NCI-H2171 treated with DMSO at 0.1 percent for 48 hours (cell line): ENCODE data around the gene CABP2.

Experiments used
- DNase-seq: peaks from one replicate; lab custom pipeline; 2025; lab: John Stamatoyannopoulos, UW

The CABP2 gene

DNA sequence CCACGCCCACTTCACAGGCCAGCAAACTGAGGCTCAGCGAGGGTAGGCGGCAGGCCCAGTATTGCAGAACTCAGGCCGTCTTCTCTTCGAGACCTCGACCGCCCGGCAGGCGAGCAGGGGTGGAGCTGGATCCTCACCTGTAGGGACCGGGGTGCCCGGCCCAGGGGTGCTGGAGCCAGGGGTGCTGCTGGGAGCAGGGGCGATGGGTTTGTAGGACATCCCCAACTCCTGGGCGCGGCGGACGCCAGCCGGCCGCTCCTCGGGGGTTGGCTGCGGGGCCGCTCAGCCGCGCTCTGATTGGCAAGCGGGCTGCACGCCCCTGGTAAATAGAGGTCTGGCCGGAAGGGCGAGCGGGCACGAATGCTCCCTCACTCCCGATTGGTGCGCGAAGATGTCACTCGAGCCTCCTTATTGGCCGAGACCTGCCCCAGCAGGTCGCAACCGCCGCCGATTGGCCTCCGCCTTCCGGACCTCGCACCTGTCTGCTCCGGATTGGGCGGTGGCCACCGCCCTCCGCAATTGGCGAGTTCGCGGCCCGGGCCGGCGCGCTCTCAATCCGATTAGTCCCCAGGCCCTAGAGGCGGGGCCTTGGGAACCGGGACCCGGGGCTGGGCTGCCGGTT, 15.3 kb downstream of the CABP2 start, which contains the start of gene CDK2AP2:
CDK2AP2 (minus strand) TSS at position 299 of the 622 bp plus-strand sequence; CDS start at position 219, 80 bp downstream.
- DNase-seq, result peak; percentile 97

DNA sequence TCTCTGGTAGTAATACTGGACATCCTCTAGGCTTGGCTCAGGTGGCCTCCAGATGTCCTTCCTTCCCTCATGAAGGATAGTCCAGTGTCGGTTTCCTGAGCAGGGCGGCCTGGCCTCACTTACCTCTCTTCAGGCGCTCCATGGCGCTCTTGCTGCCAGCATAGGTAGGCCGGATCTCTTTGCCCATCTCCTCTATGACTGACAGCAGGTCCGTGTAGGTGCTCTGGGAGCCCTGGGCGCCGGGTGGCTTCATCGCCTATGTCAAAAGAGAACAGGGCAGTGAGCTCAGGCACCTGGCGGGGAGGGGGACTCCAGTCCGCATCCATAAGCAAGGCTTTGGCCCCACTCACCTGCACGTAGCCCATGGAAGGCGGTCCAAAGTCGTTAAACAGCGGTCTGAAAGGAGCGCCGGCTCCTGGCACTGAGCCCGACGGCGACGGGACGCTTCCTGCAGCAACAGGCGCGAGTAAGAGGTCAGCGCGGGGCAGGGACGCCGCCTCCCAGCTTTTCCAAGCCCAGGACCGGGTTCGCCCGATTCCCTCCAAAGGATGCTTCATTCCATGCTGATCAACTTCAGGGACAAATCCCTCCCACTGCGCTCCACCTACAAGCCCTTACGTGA, 15.9 kb downstream of the CABP2 start:
- no peak for DNase-seq

DNA sequence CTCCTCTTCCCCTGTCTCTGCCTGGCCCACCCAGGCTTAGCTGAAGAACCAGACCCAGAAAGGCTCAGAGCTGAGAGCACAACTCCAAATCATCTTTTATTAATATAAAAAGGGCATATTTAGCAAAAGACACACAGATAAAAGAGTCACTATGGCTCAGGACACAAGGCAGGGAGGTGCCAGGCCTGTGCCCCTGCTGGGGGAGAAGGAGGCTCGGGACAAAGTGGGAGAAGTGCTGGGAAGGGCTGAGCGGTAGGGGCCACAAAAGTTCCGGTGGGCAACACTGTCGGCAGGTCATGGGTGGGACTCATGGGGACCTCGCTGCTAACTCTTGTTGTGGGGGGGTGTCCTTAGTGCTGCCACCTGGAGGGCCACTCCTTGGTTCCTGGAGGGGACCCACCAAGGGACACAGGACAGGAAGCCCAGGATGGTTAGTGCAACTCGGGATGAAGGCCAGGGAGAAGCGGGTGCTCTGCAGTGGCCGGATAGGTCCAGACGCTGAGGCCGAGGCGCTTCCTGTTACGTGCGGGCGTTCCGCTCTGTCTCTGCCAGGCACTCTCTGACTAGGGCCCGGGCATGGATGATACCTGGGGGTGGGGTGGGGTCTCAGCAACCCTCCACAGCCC, 16.7 kb downstream of the CABP2 start:
- DNase-seq, result no peak

DNA sequence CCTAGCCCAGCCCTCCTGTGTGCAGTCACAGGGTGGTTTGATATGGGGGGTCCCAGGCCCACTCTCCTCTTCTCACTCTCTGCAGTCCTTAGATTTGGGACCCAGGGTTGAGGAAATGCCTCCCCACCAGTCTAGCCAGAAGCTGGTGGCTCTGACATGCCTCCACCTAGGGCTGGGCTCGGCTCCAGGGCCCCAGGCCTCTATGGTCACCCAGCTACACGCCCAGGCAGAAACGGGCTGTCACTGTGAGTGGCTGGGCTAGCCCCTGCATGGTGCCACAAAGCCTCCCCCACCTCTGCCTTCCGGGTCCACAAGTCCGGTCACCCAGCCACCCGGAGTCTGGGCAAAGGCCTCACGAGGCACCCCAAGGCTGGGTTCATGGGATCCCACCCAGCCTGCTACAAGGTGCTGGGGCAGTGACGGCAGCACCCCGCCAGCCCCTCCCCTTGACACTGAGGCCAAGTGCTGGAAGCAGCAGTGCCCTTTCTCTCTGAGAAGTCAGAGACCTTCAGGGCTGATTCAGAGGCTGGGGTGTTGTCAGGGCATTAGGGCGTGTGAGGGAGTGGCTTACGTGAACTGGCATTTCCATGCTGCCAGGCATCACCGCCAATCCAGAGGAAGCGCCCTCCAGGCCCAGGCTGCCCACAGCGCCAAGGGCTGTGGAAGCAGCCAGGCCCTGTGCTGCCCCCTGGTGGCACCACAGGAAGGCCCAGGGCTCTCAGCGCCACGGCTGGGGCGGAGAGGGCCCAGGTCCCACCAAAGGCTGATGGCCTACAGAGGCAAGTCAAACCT, 17.4 kb downstream of the CABP2 start:
- peak; percentile 57 for DNase-seq

DNA sequence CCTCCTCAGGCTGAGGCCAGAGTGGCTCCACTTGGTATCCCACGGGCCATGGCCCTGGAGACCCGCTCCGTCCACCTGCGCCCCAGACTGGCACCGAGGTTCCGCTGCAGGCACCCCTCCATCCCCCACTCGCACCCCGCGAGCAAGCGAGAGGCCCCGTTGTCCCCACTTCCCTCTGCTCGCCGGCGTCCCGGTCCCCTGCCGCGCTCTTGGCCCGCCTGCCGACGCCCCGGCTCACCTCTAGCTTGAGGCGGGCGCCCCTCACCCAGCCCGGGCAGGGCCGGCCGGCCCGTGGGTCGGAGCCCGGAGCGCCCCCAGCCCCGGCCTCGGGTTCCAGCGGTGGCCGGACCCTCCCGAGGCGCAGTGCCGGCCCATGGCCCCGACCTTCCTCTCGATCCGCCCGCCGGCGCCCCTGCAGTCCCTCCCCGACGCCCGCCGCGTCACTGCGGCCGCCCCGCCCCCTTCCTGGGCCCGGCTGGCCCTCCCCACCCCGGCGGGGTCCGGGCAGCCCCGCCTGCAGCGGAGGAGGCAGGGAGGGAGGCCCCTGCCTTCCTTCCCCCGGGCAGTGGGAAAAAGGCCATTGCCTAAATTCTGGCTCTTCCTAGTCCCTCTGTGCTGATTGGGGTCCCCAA, 18.2 kb downstream of the CABP2 start, which contains the start of gene PITPNM1:
PITPNM1 (minus strand) TSS at position 414 of the 632 bp plus-strand sequence. CDS start 1,183 bp downstream, outside the sequence.
- DNase-seq, result no peak

DNA sequence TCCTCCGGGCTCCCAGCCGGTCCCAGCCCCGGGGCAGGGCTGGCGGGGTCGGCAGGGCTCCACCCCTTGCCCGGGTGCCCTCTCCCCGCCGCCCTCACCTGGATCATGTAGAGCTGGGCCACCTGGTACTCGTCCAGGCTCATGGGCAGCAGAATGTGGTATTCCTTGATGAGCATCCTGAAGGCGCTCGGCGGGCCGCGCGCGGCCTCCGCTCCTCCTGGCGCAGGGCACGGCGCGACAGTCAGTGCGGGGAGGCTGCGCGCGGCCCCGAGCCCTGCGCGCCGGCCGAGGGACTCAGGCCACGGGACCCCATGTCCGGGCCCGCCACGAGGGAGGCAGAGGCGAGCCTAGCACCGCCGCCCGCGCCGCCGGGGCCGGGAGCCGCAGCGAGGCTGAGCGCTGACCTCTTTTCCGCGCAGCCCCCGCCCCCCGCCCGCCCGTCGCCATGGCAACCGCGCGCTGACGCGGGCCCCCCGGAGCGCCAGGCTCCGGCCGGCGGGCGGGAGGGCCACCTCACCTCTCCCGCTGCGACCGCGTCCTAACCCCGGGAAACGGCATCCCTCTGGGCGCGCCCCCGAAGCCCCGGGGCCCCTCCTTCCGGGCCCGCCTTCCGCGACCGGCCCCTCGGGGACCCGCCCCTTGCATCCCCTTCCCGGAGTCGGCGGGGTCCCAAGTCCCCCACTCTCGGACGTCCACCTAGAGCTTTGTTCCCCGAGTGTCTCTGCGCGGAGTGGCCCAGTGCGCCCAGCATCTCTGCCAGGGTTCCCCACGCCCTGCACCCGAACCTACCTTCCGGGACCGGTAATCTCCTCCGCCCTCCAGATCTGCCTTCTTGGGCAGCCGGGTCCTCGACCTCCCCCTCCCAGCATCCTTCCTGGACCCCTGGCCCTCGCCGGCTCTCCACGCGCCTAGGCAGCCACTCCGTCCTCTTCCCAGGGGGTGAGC, 19.0 kb downstream of the CABP2 start:
- DNase-seq, result no peak

DNA sequence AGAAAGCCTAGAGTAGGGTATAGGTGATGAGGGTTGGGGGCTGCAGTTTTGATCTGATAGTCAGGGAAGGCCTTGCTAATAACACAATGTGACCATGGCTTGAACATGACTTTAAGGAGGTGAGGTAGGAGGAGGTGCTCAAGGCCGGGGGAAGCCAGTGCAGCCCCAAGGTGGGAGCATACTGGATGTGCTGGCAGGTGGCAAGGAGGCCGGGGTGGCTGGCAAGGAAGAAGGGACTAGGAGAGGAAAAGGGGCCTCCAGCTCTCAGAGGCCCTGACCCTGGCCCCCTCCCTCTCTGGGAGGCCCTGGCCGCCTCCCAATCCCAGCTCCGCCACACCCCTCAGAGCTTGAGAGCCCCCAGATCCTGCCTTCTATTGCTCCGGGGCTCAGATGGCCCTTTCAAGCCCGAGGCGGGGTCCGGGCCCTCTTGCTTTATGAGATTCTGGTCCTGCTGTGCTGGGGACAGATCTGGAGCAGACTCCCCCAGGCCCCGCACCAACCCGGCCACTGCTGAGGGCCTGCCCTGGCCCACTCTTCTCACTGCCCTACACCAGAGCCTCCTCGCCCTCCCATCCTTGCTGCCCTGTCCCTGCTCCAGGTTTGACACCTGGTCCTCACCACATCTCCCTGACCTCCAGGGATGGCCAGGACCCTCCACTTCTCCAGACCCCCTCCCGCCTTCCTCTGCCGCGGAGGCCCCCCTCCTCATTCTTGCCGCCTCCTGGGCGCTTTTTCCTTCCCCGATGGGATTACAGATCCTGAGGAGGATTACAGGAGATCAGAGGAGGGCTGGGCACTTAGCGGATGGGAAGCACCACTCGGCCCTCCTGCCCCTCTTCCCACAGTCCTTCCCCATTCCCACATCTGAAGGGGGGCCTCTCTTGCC, 19.9 kb downstream of the CABP2 start:
- no peak for DNase-seq

DNA sequence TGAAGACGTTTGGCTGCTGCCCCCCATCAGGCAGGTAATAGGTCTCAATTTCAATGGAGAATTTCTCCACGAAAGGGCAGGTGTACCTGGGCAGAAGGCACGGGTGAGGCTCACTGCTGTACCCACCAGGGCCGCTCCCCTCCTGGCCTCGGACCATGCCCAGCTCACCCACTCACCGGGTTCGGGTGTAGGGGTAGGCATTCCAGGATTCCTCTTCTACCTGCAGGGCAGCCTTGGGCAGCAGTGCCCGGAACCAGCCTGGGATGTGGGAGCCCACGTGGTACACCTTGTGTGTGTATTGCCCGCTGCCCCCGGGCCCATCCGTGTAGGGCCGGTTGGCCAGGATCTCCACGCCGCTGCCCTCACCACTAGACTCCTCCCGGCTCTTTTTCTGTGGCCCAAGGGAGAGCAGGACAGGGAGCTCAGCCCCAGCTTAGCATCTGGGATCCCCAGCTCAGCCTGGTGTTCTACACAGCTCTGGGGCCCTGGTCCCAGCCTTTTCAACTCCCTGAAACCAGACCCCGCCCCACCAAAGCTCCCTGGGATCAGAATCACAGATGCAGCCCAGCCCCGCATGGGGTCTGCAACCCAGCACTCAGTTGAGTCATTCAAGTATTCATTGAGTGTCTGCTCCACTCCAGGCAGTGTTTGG, 20.8 kb downstream of the CABP2 start:
- no peak for DNase-seq

DNA sequence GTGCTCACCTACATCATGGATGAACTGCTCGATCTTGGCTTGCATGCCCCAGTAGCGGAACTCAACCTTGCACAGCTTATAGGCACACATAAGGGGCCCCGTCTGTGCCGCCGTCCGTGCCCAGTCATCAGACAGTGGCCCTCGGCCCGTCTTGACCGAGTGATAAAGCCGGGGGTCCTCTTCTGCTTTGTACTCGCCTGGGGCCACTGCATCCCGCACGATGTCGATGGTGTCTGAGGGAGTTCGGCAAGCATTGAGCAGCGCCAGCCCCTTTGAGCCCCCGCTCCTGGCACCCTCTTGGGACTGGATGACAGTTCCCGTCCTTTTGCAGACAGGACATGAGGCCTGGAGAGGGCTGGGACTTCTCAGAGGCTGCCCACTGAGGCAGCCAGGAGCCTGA, 21.4 kb downstream of the CABP2 start:
- DNase-seq, result no peak

DNA sequence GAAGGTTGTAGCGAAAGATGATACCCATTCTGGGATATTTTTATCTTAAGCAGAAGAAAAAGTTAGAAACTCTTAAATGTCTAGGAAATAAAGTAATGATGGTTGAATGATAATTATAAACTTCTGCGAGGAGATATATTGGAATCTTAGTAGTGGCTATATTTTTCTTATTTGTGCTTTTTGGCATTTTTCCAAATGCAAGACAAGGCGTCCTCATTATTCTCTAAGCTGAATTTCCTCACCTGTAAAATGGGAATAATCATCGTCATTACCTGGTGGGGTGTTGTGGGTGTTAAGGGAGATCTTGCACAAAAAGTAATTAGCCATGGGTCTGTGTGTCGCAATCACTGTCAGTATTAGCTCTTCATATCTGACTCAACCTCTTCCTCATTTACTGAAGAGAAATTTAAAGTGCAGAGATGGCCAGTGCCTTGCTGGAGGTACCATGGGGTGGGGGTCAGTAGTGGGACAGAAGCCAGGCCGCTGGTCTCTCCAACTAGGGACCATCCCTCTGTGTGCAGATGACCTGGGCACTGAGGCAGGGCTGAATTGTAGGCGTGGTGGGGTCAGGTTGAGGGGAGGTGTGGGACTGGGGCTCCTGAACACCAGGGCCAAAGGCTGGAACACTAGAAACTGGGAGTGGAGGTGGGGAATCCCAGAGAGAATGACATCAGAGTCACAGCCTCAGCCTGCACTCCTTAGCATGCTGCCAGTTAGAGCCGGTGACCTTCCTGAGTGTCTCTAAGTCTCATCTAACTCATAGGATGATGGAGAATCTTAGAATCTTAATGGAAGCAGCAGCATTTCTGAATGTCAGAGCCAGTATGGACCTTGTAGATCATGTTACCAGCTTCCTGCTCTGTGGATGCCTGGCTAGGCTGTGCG, 22.2 kb downstream of the CABP2 start:
- no peak for DNase-seq

DNA sequence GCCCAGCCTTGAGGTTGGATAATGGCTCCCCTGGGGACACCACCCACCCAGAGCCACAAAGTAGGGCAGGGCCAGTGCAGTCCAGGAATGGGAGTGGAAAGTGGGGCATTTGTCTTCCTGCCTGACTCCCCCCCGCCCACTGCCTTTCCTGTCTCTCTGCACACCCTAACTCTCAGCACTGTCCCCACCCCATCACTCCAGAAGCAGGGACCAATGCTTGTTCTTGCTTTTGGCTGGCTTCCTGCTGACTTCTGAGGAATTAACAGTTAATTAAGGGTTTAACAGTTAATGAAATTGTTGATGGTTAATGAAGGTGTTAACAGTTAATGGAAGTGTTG, 22.8 kb downstream of the CABP2 start:
- DNase-seq, result no peak

DNA sequence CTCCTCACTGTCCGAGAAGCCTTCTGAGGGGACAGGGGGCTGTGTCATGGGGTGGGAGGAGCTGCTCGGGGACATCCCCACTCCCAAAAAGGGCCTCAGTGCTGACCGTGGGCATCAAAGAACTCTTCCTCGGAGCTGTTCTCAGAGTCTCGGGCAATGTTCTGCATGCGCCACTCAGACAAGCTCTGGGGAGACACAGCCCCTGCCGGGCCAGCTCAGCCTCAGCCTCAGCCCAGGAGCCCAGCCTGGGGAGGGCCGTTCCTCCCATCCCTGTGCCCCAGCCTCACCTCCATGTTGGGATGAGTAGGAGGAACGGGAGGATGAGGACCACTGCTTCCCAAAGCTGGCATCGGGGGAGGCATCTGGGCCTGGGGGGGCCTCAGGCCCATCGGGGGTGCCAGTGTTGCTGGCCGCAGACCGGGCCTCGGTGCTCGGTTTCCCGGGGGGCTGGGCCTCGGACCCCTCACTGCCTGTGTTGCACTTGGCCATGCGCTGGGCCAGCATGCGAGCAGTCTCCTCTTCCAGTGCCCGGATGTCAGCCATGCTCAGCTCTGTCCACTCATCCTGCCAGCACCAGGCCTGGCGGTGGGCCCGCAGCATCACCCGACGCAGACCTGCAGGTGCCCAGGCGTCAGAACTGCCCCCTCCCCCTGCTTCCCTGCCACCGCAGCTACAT, 23.3 kb downstream of the CABP2 start:
- DNase-seq, result no peak

DNA sequence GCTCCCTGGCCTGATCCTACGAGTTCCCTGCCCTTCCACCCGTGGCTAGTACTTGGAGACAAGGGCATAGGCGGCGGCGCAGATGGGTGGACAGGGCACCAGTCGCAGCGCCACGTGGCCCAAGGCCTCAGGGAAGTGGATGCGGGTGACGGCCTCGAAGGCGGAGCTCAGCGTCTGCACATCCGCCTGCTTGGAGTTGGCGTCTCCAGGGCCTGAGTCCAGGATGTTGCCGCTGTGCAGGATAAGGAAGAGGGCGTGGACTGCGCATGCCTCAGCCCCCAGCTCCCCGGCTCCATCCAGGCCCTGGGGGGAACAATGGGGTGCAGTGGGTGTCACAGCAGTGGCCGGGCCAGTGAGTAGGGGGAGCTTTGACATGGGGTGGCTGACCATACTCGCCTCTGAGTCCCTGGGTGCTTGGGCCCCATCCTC, 24.7 kb downstream of the CABP2 start:
- DNase-seq, result no peak

DNA sequence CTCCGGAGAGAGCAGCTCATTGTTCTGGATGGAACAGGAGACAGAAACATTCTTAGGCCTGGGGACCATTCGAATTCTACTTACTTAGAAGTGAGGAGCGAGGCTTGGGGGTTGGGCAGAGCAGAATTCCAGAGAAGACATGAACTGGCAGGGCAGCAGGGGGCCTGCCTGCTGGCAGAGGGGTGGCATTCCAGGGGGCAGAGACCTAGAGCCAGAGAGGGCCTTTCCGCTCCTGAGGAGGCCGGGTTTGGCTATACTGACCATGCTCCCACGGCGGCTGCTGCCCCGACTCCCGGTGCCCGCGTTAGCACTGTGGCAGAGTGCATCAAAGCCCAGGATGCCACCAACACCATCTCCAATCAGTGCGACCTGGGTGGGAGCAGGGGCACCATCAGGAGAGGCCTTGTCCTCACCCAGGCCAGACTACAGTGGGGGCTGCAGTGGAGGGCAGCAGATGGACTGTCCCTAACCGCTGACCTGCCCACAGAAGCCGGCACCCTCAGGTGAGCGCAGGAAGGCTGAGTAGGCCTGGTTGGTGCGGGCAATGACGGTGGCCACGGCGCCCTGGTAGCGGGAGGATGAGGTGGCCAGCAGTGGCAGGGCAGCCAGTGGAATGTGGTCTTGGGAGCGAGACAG, 25.5 kb downstream of the CABP2 start:
- DNase-seq, result no peak

DNA sequence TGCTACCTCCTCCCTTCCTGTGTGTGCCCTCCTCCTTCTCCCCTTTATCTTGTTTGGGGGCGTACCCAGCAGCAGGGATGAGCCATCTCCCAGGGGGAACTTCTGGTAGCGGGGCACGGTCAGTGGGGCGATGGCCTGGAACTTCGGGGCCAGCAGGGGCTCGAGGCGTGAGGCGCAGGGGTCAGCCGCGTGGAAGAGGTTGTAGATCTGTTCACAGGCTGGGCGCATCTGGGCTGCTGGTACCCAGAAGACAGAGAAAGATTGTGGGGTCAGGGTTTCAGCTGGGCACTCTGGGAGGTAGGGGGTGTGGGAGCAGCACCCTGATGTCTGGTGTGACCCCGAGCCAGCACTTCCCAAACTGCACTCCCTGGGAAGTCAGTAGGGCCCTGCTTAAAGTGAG, 27.1 kb downstream of the CABP2 start:
- DNase-seq, result no peak

DNA sequence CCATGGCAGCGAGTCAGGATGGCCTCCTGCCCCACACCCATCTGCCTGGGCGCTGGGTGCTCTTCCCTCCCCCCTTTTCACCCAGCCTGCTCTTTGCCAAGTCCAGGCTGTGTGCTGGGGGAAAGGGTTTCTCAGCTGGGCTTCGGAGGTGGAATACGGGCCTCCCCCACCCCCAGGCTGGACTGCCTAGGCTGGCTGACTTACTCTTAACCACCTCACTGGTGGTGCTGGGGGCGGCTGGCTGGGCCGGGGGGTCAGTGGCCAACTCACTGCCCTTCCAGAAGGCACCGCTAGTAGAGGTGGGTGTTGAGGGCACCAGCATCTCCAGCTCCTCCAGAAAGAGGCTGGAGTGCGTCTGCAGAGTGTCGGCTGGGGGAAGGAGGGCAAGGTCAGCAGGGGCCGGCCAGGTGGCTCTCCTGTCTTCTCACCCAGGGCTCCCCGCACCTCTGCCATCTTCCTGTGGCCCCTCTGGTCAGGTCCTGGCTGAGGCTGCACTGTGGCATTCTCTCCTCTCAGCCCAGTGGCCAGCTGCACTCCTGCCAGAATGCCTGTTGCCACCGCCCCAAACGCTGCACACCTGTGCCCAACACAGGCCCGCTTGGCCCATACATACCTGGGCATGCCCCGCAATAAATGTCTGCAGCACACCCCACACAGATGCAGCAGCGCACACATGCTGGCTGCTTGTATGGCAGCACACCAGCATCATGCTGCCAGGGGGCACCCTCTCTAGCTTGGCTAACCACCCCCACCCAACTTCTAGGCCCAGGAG, 27.8 kb downstream of the CABP2 start:
- DNase-seq, result no peak
